Central memory CD4-positive, alpha-beta T cell (primary cell): ENCODE data around the gene CDC42SE1.

ENCODE experiments used
- DNase-seq: peaks from one replicate; pipeline ENCODE4 v3.0.0; 2022

The CDC42SE1 gene

DNA sequence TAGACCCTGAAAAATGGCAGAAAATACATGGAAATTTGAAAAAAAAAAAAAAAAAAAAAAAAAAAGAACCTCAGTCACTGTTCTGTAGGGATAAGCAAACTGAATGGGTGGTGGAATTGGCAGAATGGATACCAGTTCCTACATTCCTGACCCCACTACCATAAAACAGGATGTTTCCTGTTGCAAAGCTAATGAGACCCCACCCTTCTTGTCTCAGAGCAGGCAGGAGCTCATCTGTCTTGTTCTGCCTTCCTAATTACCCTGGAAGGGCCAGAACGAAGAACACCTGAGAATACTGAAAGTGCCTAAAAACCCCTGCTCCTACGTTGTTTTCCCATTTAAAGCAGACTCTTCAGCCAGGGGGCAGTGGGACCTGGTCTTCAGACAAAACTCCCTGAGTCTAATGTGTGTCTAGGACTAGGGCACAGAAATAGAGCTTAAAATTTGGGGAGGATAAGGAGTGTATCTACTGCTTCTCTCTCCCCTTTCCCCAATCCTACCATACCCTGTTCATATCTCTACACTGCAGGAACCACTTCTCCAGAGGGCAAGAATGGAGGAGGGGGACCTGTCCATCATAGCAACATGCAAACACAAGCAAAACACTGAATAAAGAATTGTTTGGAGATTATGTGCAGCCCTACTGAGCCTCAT is 7.9 kb downstream of the CDC42SE1 start:
- no peak for DNase-seq

DNA sequence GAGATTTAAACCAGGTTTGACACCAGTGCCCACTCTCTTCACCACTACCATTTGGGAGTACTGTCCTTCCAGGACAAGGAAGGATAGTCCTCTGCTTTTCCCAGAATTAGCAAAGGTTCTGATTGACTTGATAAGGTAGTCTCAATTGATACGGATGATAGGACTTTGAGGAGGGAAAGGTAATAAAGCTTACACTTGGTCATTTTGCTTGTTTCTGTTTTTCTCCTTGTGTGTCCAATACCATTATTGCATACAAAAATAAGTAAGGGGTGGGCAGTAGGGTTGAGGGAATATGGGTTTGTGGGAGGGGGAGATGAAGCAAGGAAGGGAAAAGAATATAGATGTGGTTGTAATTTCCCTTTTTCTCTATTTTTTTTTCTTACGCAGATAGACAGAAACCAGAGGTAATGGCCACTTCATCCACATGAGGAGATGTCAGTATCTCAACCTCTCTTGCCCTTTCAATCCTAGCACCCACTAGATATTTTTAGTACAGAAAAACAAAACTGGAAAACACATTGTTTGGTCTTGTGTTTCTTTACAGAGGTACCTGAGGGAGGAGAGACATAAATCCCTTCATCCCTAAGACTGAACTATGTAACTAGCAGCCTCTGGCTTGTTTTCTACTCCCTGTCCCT is 9.3 kb downstream of the CDC42SE1 start:
- DNase-seq: no peak

DNA sequence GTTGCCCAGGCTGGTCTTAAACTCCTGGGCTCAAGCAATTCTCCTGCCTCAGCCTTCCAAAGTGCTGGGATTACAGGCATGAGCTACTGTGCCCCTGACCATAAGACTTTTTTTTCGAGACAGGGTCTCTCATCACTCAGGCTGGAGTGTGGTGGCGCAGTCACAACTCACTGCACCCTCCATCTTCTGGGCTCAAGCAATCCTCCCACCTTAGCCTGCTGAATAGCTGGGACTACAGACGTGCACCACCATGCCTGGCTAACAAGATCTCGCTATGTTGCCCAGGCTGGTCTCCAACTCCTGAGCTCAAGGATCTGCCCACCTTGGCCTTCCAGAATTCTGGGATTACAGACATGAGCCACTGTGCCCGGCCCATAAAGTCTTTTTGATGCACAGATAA is 10.0 kb downstream of the CDC42SE1 start:
- no peak for DNase-seq

DNA sequence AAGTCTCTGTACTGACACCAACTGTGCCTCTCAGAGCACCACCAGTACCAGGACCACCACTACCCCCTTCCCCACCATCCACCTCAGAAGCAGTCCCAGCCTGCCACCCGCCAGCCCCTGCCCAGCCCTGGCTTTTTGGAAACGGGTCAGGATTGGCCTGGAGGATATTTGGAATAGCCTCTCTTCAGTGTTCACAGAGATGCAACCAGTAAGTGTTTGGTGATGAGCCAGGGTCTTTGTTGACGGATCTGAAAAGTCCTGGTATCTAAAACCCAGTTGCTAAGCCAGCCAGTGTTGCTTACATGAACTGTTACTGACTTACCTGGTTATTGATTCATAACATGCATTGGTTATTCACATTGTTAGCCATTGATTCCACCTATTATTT is 10.8 kb downstream of the CDC42SE1 start:
- DNase-seq: no peak

DNA sequence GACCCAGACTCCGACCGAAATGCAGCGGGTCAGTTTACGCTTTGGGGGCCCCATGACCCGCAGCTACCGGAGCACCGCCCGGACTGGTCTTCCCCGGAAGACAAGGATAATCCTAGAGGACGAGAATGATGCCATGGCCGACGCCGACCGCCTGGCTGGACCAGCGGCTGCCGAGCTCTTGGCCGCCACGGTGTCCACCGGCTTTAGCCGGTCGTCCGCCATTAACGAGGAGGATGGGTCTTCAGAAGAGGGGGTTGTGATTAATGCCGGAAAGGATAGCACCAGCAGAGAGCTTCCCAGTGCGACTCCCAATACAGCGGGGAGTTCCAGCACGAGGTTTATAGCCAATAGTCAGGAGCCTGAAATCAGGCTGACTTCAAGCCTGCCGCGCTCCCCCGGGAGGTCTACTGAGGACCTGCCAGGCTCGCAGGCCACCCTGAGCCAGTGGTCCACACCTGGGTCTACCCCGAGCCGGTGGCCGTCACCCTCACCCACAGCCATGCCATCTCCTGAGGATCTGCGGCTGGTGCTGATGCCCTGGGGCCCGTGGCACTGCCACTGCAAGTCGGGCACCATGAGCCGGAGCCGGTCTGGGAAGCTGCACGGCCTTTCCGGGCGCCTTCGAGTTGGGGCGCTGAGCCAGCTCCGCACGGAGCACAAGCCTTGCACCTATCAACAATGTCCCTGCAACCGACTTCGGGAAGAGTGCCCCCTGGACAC is 11.3 kb downstream of the CDC42SE1 start:
- DNase-seq: peak; percentile 53

DNA sequence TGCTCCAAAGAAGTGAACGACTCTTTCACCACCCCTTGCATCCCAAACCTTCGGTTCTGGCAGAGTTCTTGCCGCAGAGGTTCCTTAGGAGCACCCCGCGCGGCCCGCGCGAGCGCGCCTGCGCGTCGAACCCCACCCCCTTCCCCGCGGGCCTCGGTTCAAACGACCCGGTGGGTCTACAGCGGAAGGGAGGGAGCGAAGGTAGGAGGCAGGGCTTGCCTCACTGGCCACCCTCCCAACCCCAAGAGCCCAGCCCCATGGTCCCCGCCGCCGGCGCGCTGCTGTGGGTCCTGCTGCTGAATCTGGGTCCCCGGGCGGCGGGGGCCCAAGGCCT is 11.9 kb downstream of the CDC42SE1 start, which contains the start of gene C1orf56:
TSS of gene C1orf56 (plus strand) at position 161 of the 334 bp plus-strand sequence. CDS start at position 258, 97 bp downstream.
- DNase-seq: peak; percentile 40

DNA sequence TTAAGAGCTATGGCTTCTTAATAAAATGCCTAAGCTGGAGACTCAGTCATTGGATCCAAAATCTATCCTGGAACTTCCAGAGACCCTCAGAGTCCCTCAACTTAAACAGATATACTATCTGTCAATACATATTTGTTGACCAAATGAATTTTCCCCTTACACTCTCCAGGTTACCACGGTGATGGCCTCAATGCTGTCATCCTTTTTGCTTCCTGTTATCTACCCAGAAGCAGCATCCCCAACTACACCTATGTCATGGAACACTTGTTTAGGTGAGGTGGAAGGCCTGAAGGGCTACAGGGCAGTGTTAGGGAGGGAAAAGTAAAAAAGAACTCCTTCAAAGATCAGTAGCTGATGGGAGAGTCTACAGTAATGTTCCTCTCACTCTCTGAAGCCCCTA is 16.3 kb downstream of the CDC42SE1 start:
- no peak for DNase-seq

DNA sequence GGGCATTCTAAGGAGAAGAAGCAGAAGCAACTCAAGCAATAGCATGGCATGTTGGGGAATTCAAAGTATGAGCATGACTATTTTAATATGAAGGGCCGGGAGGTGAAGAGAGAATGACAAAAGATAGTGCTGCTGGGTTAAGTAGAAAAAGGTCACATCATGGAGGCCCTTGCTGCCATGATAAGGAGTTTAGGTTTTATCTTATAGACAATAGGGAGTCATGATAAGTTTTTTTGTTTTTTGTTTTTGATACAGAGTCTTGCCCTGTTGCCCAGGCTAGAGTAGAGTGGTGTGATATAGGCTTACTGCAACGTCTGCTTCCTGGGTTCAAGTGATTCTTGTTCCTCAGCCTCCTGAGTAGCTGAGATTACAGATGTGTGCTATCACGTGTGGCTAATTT is 19.9 kb downstream of the CDC42SE1 start:
- no peak for DNase-seq

DNA sequence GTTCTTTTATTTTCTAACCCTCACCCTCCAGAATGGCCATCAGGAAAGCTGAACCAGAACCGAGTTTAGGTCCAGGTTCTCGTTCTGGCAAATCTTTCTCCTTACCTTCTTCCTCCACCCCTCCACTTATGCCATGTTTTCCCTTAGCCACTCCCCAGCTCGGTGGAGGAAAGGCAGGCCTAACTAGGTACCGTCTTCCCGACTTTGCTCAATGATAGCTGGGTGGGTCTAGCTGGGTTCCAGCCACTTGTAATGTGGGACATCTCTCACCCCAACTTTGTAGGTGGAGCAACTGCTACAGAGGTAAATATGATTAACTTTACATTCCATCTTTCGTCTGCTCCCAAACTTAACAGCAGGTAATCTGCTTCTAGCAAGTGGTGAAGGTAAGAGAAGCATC is 22.4 kb downstream of the CDC42SE1 start:
- DNase-seq: no peak

DNA sequence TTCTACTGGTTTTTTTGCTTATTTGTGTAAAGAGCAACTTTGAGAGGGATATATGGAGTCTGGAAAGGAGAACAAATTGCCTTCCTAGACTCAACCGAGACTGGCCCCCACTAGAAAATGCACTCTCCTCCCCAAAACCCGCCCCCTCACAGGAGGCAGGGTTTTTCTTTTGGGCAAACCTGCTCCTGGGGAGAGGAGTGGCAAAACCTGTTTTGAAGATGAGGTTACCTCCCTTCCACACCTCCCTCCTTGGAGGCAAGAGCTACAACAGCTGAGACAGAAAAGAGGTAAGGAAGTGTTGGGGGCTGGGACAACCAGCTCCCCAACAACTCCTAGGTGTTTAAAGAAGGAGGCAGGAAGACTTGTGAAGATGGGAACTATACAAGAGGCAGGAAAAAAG is 23.1 kb downstream of the CDC42SE1 start, which contains the start of gene BNIPL:
TSS of gene BNIPL (plus strand) at position 231 of the 400 bp plus-strand sequence. CDS start at position 371, 140 bp downstream.
- DNase-seq: no peak

DNA sequence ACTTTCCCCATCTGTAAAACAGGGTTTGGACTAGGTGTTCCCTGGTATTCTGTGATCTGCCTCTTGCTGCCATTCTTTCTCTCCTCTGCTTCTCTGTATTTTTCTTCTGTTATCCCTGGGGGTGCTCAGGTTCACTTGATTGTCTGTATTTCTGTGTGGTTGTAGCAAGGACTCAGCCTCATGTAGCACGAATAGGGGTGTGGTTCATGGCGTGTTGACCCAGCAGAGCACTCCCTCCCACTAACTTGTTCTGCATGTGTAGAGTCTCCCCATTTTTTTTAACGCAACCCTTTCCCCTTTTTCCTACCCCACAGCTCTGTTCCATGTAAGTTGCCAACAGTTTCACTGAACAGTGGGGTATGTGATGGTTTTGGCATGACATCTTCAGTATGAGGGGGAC is 24.3 kb downstream of the CDC42SE1 start:
- no peak for DNase-seq

DNA sequence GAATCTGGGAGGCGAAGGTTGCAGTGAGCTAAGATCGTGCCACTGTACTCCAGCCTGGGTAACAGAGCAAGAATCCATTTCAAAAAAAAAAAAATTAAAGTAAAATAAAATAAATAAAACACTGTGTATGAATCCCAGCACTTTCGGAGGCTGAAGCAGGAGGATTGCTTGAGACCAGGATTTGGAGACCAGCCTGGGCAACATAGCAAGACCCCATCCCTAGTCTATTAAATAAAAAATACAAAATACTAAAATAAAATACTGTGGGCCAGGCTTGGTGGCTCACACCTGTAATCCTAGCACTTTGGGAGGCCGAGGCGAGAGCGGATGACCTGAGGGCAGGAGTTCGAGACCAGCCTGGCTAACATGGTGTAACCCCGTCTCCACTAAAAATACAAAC is 27.3 kb downstream of the CDC42SE1 start:
- no peak for DNase-seq

DNA sequence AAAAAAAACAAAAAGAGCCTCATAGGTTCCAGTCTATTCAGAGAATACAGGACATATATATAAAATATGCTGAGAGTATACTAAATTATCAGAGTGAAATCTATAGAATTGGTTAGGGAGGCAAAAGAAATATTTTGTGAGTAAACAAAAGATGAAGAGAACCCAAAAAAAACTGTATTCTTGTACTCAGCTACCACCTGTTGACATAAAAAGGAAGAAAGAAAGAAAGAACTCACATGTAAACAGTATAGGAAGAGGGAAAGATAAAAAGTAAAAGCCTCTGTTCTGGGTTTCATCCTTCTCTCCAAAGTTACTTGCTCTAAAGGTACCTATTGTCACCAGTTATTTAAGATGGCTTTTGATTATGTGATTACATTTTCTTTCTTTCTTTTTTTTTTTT is 33.0 kb downstream of the CDC42SE1 start:
- no peak for DNase-seq

DNA sequence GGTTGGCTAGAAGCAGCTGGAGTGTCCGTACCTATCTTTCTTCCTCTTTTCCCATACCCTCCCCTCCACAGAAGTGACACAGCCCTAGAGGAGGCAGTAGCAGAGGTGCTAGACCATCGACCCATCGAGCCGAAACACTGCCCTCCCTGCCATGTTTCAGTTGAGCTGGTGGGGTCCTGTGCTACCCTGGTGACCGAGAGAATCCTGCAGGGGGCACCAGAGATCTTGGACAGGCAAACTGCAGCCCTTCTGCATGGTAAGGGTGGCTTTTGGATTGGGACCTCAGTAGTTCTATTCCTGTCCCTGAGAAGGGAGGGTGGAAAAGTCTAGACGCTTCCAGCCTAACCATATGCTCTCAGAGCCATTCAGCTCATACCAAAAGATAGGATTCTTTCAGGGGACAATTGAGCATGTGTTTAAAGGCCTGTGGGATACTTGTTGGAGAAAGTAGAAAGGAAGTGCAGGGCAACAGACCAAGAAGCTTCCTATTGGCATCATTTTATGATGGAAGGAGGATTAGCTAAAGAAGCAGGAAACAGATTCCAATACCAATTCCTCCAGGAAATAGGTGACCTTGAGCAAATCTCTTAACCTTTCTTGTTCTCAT is 34.8 kb downstream of the CDC42SE1 start:
- DNase-seq: peak; percentile 80

DNA sequence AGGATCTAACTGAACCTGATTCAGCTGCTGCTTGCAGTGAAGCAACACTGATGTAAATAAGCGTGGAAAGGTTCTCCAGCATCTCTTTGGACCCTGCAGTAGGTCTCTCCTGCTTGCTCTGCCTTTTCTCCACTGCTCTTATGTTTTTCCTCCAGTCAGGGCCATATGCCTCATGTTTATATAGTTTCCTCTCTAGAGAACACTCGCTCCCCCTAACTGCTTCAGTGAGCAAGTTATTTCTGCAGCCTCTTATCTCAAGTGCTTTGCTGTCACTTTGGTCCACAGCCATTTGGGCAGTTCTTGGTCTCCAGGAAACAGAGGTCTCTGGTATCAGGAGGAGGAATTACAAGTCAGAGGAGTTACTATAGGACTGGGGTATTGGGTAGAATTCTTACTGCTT is 45.9 kb downstream of the CDC42SE1 start:
- no peak for DNase-seq

DNA sequence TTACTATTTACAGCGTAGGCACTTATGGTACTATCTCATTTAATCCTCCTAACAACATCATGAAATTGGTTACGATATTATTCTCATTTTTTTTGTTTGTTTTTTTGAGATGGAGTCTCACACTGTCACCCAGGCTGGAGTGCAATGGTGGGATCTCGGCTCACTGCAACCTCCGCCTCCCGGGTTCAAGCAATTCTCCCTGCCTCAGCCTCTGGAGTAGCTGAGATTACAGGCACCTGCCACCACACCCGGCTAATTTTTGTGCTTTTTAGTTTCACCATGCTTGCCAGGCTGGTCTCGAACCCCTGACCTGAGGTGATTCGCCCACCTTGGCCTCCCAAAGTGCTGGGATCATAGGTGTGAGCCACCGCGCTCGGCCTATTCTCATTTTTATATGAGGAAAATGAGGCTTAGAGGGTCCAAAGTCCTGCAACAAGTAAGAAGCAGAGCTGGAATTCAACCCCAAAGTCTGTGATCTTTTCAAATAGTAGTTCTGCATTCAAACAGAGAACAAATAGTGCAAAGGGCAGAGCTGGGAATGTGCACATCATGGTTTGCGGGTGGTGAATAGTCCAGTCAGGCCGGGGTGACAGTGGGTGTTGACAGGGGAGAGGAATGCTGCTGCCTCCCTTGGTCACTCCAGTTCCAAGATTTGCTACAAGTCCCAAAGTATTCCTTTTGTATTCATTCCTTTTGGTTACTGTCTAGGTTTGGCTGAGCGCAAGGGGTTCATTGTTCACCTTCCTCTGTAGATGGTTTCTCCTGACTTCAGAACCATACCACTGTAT is 46.5 kb downstream of the CDC42SE1 start:
- no peak for DNase-seq

DNA sequence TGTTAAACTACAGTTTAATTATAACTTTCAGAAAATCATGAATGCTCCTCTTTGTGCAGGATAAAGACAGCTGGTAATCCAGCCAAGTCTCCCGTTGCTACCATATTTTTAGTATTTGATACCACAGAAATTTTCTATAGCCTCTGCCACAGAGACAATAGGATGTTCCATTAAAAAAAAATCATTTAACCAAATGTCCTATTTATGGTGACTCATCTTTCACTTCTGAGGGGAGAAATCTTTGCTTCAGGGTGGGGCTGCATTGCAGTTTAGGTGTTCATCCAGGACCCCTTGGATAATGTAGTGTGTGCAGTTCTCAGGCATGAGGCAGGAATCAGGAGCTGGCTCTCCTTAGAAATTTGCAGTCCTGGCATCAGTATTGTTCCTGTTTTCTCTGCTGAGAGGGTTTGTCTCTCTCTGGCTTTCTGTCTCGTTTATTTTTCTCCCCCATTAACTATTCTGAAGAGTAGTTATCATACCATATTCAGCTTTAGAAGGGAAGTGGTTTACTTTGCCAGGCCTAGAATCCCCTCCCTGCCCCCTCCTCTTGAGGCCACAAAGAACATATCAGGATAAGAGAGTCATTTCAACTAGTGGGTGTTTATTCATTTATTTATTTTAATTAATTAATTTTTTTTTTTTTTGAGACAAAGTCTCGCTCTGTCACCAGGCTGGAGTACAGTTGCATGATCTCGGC is 48.1 kb downstream of the CDC42SE1 start:
- no peak for DNase-seq

DNA sequence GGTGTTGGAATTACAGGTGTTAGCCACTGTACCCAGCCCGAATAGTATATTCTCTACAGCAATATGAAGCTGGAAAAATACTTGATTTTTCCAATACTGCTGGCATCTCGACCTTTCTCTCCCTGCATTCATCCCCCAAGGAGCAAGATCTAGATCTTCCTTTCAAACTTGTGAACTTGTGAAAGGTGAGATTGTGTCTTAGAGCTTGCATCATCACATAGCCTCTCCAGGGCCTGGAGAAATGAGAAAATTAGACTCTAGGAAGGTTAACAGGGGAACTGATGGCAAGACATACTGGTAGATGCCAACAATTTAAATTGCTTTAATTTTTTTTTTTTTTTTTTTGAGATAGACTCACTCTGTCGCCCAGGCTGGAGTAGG is 49.1 kb downstream of the CDC42SE1 start:
- no peak for DNase-seq

DNA sequence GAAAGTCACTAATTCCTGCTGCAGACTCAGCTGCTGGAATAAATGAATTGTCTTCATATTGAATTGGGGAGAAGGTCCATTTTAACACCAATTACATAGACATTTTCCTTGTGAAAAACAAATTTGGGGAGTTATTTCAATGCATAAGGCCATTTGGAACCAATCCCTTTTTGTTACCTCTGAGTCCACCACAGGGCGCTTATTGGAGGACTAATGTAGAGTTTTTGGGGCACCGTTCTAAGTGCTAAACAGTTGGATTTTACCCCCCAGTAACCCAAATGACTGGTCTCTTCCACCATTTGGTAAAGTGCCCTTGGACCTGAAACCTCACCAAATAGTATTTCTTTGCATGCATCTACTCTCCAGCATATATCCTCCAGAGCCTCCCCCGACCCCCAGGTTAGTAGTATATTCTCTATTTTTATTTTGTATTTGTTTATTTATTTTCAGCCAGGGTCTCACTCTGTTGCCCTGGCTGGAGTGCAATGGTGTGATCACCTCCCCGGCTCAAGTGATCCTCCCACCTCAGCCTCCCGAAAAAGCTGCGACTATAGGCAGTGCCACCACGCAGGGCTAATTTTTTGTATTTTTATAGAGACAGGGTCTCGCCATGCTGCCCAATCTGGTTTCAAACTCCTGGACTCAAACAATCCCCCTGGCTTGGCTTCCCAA is 49.6 kb downstream of the CDC42SE1 start:
- DNase-seq: no peak

DNA sequence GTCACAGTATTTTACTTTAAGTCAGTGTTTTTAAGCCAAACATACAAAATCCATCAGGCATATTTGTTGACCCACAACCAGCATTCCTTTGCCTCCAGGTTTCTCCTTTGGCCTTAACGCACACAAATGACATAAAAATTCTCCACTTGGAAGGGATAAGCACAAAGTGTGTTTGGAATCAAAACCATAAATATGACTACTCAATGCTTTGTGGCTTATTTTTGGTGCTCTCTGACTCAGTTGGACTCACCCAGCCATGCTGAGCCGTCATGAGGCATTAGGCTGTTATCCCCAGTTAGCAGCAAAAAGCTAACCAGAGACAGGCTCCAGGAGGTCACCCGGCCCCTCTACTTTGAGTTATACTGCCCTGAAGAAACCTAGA is 50.2 kb downstream of the CDC42SE1 start:
- no peak for DNase-seq
